ENCODE measurements around the gene RPS19.
A peak's percentile ranks its signal among the peaks of the same experiment; 100 is the strongest.
"Not testable (repeated sequence)": the region's sequence is repeated elsewhere in the genome, so short reads cannot be mapped to it uniquely, and the experiment has no call there.

The RPS19 gene

DNA sequence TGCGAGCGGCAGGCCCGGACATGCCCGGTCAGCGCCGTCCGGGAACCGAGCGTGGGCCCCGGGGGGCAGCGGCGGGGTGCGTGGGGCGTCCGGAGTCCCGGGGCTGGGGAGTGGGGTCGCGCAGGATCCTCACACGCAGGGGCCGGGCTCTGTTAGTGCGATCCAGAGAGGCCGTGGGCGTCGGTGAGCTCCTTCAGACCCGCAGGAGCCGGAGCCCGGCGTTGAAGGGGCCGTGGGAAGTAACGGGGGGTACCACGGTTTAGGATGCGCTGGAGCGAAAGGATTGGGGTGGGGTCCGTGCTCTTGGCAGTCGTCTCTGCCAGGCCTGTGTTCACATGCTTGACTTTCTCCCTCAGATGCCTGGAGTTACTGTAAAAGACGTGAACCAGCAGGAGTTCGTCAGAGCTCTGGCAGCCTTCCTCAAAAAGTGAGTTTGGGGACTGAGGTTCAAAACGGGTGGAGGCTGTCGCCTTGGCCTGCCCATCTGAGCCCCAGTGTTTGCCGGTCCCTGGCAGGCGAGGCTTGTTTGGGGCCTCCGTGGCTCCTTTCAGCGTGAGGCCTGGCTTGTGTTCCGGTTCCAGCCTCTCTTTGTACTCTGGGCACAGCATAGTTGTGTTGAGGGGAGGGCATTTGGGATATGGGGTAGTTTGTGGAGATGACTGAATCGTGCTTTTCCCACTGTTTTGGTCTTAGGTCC is 512 bp downstream of the RPS19 start:
- no peak for DNase-seq

DNA sequence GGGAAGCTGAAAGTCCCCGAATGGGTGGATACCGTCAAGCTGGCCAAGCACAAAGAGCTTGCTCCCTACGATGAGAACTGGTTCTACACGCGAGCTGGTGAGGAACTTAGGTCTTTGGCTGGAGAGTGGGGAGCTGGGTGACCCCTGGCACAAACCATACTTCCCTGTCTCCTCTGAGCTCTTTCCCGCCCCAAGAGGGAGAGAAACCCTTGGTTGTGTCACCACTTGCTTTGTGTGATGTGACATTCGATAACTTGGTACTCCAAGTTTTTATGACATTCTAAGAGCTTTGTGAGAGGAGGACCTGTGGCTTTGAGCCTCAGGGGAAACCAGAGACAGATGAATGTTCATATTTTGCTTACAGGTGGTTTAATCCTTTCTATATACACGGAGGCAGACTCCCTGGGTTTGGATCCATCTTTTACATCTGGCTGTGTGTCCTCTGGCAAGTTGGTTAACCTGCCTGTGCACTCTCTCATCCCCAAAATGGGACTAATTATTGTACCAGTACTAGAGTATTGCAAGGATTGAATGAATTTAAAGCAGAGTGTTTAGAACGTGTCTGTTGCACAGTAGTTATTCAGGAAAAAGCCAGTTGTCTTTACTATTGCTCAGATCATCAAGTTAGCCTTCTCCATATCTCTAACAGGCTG is 1.2 kb downstream of the RPS19 start:
- DNase-seq, result no peak

DNA sequence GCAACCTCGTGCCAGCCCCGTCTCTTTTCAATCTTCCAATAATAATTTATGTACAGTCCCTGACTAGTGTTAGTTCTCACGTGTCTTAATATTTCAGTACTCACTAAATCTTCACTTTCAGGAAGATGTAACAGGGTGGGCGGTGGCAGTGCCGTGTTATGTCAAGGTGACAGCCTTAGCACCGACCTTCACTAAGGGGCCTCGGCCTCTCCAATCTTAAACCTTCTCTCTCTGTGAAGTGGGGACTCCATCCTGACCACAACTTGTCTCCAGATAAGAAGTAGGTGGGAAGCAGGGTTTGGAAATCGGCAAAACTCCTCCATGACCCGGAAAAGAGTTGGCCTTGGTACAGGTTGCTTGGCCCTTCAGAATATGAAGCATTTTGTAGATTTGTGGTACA is 1.8 kb downstream of the RPS19 start:
- DNase-seq, result no peak

DNA sequence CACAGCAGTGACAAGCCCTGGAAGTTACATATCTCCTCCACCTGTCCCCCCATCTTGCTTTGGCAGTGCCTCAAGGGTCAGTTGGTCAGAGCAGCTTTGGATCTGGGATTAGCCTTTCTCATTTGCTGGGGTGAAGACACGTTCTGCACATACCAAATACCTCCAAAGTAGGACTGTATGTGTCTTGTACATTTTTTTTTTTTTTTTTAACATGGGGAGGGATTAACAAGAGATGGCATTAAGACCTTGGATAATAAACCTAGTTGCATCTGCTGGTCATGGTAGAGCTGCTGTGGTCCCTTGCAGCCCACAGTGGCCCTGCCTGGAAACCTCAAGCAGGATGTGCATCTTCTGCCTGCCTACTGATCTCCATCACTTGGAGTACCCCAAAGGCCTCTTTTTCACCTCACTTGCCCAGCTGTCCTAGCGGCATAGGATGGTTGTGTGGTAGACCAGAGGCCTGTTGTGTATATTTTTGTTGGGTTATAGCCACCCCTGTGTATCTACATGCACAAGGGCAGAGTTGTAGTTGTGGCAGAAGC is 2.5 kb downstream of the RPS19 start:
- no peak for DNase-seq

DNA sequence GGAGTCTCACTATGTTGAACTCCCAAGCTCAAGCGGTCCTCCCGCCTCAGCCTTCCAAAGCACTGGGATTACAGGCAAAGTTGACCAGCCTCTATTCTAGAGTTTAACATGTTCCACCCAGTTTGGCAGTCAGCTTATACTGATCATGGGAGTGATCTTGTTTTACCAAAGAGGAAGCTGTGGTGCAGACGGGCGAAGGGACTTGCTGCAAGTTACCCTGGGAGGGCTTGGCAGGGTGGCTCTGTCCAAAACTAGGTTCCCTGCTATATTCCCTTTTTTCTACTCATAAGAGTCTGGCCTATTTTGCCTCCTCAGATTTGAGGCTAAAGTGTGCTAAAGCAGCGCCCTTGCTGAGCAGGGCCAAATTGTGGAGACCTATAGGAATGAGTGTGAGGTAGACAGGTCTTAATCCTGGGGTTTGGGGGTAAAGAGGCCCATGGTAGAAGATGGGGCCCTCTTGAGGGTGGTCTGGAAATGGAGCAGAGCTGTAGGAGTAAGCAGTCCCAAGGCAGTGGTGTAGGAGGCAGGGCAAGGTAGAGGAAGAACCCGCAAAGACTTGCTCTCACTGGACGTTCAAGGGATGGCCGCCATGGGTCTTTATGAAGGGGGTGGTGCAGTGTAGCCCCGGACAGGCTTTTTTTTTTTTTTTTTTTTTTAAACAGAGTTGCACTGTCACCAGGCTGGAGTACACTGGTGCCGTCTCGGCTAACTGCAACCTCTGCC is 3.3 kb downstream of the RPS19 start:
- no peak for DNase-seq

DNA sequence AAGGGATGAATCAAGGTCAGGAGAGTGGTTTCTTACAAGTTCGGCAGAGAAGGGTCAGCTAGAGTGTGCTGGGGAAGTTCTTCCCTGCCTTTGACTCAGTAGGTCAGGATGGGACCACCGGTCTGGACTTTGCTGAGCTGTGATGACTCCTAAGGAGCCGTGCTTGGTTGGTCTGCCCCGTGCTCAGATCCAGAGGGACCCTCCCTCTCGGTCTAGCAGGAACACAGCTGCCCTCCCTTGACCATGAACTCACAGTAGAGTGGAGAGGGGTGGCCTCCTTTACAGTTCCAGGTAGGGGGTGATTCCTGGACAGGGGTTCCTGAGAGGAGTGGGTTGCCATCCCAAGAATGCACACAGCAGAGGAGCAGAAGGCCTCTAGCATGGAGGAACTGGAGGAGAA is 4.3 kb downstream of the RPS19 start:
- DNase-seq, result no peak

DNA sequence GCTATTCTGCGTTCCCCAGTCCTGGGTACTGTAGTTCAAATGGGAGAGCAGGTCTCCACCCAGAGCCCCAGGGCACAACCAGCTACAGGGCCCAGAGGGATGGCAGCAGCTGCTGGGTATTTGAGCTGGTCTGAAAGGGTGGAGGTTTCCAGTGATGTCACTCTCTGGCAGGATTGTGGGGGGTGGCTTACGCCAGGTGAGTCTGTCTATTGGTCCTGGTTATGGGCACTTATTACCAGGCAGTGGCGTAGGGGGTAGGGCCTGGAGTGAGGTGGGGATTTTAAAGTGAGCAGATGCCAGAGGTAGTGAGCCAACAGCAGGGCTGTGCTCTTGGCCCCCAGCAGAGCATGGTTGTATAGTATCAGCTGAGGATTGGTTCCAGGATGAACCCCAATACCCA is 6.2 kb downstream of the RPS19 start:
- no peak for DNase-seq

DNA sequence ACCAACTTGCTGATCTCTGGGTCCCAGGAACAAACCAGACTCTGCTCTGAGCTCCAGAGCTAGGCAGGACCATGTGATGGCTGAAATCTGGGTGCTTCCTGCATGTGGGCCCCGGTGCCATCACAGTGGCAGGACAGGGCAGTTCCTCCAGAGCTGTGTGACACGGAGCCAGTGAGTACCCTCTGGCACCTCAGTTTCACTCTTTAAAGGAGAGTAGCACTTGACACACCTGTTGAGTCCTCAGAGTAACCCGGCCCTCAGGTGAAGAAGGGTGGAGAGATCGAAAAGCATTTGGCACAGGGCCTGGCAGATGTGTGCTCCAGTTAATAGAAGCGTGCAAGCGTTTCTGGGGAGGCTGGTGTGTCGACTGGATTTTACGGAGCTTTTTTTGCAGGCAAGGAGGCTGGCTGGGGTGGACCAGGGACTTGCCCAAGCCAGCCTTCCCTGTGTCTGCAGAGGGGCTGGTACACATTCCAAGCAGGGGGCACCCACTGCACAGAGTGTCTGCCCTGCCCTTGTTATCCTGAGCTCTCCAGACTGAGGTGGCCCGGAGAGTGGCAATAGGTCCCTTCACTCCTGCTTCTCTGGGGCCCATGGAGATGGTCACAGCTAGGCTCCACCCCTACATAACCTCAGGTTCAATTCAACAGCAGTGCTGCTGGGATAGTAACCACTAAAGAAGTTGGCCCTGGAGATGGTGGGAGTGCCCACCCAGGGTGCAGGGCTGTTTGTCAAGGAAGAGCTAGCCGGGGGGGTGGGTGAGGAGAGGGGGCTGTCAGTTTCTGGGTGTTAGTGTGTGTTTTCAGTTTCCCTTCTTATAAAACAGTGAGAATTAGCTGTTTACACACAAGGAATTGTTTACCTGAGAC is 8.3 kb downstream of the RPS19 start:
- no peak for DNase-seq

DNA sequence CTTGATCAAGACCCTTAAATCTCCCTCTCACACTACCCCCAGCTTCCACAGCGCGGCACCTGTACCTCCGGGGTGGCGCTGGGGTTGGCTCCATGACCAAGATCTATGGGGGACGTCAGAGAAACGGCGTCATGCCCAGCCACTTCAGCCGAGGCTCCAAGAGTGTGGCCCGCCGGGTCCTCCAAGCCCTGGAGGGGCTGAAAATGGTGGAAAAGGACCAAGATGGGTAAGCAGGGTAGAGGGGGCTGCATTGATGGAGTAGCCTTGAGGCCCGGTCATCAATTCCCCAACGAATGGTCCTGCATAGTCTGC is 8.9 kb downstream of the RPS19 start:
- DNase-seq, result no peak

DNA sequence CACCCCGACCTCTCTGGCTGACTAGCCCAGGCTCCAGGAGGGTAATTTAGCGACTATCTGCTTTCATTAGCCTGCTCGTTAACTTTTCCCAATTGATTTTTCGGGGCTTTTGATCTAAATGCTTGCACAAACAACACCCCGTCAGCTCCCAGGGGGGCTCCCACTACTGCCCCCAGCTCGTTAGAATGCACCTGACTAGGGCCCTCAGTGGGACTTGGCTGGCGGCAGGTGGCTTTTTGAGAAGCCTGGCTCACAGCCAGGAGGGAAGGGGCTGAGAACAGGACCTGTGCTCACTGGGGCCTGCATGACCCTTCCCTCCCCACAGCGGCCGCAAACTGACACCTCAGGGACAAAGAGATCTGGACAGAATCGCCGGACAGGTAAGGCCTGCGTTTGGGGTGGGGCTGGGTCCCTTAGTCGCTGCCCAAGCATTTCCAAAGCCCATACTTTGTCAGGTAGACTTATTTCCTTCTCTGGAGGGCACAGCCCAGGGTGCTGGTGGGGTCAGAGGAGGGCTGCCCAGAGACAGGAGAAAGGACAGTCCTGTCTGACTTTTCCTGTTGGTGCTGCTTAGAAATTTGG is 9.4 kb downstream of the RPS19 start:
- DNase-seq, result no peak

DNA sequence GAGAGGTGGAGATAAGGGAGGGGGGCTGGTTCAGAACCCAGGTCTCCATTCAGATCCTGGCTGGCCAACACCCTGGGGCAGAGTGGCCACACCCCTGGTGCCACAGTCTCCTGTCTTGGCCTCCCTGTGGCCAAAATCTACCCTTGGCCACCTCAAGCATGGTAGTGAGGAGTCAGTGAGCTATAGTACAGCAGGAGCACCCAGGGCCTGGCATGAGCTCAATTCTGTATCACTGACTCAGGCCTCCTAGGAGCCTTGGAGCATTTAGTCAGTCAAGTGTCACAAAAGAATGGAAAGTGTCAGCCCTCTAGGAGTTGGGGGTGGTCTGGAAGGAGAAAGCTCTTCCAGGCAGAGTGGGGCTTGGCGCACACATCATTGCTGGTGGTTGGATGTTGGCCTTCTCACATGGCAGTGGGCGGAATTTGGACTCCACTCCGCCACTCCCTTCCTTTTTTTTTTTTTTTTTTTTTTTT is 10.4 kb downstream of the RPS19 start:
- no peak for DNase-seq

DNA sequence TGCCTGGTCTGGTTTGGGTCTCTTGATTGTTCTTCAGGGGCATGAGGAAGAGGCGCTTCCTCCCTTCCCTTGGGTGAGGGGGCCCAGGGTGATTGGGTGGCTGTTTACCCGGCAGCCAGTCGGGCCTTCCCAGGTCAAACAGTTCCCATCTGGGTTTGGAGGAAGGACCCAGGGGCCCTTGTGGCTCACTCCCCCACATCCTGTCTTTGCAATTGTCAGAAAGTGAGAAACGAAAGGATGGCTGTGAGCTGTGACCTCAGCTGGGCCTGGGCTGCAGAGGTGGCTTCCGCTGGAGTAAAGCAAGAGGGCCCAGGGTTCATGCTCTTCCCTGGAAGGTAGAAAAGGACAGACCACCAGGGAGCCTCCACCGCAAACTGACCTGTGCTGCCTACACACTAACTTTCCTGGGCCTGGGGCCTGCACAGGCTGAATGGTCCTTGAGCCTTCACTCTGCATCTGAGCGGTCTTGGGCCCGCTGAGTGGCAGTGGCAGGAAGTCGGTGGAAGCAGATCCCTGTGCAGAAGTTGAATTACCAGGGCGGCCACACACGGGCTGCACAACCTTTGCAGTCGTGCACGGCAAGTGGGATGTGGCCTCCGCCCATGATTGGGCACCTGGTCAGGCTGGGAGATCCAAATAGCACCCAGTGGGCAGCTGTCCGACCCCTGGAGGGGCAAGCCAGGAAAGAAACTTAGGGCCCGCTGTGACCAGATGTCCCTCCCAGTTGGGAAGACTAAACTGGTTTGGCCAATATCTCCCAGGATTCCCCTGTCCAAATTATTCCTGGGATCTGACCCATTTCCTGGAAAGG is 11.7 kb downstream of the RPS19 start:
- DNase-seq, result peak; percentile 58

DNA sequence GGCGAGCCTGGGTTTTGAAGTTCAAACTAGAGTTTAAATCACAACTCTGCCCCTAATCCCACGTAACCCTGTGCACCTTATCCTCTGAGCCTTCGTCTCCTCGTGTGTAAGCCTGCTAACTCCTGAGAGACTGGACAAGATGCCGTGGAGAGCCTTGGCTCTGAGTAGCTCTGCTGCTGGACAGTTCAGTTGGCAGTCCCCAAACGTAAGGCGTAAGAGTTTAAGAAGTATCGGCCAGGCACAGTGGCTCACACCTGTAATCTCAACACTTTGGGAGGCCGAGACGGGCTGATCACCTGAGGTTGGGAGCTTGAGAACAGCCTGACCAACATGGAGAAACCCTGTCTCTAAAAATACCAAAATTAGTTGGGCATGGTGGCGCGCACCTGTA is 12.3 kb downstream of the RPS19 start:
- DNase-seq, result peak; percentile 58

DNA sequence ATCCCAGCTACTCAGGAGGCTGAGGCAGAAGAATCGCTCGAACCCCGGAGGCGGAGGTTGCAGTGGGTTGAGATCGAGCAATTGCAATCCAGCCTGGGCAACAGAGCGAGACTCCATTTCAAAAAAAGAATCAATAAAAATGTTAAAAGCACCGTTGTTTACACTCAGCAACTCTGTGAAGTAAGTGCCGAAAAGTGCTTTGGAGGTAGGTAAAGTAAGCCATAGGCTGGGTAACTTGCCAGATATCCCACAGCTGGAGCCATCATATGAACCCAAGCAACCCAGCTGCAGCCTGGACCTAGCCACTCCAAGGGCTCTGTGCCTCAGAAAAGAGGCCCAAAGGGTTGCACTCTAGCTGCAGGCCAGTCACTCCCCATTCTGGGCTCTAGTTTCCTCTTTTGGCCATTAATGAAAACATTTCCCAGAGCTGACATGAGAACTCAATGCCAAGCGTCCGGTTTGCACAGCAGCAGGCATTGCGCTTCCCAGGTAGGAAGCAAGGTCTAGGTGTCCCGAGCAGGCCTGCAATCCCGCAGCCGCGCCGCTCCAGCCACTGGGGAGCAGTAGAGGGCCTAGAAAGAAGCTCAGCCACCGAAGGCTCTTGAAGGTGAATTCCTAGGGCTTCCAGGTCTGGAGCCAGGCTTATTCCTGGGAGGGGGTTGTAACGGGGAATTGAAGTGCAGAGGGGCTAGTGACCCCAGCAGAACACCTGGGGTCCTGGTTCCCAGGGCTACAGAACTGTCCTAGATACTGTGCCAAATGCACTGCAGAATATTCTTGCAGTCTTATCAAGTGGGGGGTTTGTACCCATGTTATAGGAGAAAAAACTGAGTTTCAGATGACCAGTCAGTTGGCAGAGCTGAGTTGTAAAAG is 13.0 kb downstream of the RPS19 start:
- peak; percentile 92 for DNase-seq

DNA sequence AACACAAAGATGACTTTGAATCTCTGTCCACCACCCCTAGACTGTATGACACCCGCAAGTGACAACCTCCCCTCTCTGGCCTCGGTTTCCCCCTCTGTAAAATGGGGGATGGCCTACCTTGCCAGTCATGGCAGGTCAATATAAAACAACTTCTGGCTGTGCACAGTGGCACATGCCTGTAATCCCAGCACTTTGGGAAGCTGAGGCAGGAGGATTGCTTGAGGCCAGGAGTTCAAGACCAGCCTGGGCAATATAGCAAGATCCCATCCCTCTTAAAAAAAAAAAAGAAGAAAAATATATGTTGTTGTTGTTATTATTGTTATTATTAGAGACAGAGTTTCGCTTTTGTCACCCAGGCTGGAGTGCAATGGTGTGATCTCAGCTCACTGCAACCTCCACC is 15.9 kb downstream of the RPS19 start:
- DNase-seq, result not testable (repeated sequence)

DNA sequence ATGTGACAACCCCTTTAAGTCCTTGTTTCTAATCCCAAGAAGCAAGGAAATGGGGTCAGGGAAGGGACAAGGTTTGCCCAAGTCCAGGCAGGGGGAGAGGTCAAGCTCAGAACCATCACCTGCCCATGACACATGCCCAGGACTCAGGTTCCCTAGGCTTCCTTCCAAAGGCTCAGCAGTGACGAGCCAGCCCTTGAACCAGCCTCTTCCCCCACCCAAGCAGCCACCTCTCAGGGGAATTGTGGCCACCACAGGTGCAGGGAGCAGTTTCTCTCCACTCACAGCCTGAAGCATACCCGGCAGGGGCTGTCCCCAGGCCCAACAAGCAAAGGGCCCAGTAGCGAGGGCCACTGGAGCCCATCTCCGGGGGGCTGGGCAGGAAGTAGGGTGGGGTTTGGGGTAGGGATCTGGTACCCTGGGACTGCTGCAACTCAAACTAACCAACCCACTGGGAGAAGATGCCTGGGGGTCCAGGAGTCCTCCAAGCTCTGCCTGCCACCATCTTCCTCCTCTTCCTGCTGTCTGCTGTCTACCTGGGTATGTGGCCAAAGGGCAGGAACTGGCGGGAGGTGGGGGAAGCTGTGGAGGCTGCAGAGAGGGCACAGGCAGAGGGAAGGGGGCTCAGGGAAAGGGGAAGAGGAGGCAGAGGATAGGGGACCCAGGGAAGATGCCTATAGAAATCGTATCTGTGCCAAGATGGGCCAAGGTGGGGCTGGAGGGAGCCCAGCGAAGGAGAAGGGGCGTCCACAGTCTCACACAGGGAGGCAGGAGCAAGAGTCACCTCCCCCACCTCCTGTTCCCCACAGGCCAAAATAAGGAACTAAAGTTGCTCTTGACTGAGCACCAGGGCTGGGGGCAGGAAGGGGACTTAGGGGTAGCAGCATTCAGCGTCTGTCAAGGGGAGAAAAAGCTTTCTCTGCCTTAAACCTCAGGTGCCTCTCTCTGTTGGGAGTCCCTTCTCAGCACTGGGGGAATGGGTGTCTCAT is 17.1 kb downstream of the RPS19 start, which contains the start of gene CD79A:
Gene CD79A, plus strand, starts transcription at position 433 of the 986 bp plus-strand sequence. Its CDS starts 26 bp downstream, at position 459.
- DNase-seq, result no peak

DNA sequence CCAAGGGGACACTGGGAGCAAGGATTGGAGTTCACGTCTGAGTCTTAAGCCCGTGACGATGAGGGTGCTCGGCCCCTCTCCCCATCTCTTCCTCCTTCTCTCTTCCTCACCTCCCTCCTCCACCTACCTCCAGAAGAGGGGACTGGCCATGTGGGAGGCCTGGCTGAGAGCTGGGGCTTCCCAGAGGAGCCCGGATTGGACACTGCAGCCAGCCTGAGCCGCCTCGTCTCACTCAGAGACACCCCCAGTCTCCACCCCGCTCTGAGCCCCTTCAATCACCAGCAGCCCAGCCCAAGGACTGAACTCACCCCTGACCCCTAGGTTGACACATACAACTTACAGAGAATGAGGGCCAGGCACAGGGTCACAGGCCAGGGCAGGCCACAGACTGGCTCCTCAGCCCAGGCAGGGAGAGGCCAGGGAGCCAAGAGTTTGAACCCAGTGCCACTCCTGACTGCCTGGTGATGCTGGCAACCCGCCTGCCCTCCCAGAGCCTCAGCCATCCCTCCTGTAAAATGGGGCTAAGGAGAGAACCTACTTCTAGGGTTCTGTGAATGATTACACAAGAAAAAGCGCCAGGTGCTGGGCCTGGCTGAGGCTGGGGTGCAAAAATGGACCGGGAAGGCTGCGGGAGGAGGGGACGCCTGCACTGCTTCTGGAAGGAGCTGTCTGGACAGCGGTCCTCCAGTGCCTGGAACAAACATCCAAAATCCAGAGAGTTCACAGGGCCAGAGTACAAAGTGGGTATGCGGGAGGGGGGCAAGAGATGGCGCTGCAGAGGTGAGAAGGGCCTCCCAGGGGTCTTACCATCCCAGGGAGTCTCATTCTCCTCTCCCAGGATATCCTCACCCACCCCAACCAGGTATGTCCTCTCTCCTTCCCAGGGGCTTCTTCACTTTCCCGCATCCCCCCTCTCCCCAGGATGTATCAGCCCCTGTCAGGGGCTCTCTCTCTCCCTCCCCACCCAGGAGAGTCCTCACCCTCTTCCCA is 18.2 kb downstream of the RPS19 start:
- DNase-seq, result no peak

DNA sequence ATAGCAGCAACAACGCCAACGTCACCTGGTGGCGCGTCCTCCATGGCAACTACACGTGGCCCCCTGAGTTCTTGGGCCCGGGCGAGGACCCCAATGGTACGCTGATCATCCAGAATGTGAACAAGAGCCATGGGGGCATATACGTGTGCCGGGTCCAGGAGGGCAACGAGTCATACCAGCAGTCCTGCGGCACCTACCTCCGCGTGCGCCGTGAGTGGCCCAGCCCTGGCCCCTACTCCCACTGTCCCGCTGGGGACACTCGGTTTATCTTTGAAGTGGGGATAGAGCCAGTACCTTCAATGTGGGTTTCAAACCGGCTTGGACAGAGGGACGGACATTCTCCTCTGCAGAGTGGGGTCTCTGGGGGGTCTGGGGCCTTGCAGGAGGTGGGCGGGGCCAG is 19.0 kb downstream of the RPS19 start:
- DNase-seq, result no peak

Data from NCI-H82 (cell line).